ENCODE results near the gene CD5L. TPM values are rescaled to one million over a fixed set of nuclear protein-coding genes. Genes with fewer than 3 reads are reported as not detected.

CD5L gene
- total and polyA plus RNA-seq, 8 donors: 1.8 TPM; not detected in 7

GRCh38 chr1:157849229-157849875 lies 7.7 kb upstream of the CD5L start:
- DNase-seq: peak in 1 of 2 donors; percentile 4
- WGBS, 5 donors: 86 to 96% (median 88%) methylated on average over 2 of the region's 2 CpGs
- H3K4me1 ChIP-seq: no peaks in the 10 kb centered on the region
- TF ChIP-seq POLR2AphosphoS5 (IDR thresholded peaks at IDR 0.05) (no peak), EP300 (IDR thresholded peaks at IDR 0.05) (no peak), CTCF (IDR thresholded peaks at IDR 0.05) (no peak), POLR2A (IDR thresholded peaks at IDR 0.05) (no peak)
- no peak overlapping the region for H3K27ac ChIP-seq
- no peak overlapping the region for H3K4me3 ChIP-seq
- intact Hi-C loops (cut with DNase I; ENCODE audit: low total_unique reads): no loop called here
- H3K9me3 ChIP-seq: no peaks in the 10 kb centered on the region
- H3K36me3 ChIP-seq: no peaks in the 10 kb centered on the region
- H3K27me3 ChIP-seq: no peaks in the 10 kb centered on the region

GRCh38 chr1:157844089-157844830 lies 2.7 kb upstream of the CD5L start:
- intact Hi-C loops (cut with DNase I; ENCODE audit: low total_unique reads): no loop called here
- TF ChIP-seq EP300 (IDR thresholded peaks at IDR 0.05) (no peak), CTCF (IDR thresholded peaks at IDR 0.05) (no peak), POLR2AphosphoS5 (IDR thresholded peaks at IDR 0.05) (no peak), POLR2A (IDR thresholded peaks at IDR 0.05) (no peak)
- no peak for DNase-seq
- no peaks in the 10 kb centered on the region for H3K9me3 ChIP-seq
- H3K27me3 ChIP-seq: no peaks in the 10 kb centered on the region
- H3K36me3 ChIP-seq: no peaks in the 10 kb centered on the region
- WGBS, 5 donors: 70 to 88% (median 76%) methylated on average over 4 of the region's 4 CpGs
- no peak overlapping the region for H3K27ac ChIP-seq
- no peaks in the 10 kb centered on the region for H3K4me1 ChIP-seq
- H3K4me3 ChIP-seq: no peak overlapping the region

- Histone ChIP-seq H3K27ac (no peak overlapping the region), H3K4me1 (no peaks in the 10 kb centered on the region), H3K27me3 (no peaks in the 10 kb centered on the region), H3K36me3 (no peaks in the 10 kb centered on the region), H3K9me3 (no peaks in the 10 kb centered on the region), H3K4me3 (no peak overlapping the region)
- intact Hi-C loops (cut with DNase I; ENCODE audit: low total_unique reads): no loop called here
- TF ChIP-seq POLR2A (IDR thresholded peaks at IDR 0.05): no peak
- no peak for TF ChIP-seq EP300 (IDR thresholded peaks at IDR 0.05)
- TF ChIP-seq CTCF (IDR thresholded peaks at IDR 0.05): no peak
- TF ChIP-seq POLR2AphosphoS5 (IDR thresholded peaks at IDR 0.05): no peak
- 69 to 94% (median 82%) methylated on average over 1 of the region's 1 CpG for WGBS, 5 donors
- no peak for DNase-seq
Observed at GRCh38 chr1:157842939-157843338, 1.3 kb upstream of the CD5L start.

GRCh38 chr1:157838966-157839365 lies 2.6 kb downstream of the CD5L start:
- DNase-seq: no peak
- intact Hi-C loops (cut with DNase I; ENCODE audit: low total_unique reads): no loop called here

More at GRCh38 chr1:157838966-157839365, 2.6 kb downstream of the CD5L start:
- no peak overlapping the region for H3K4me3 ChIP-seq
- no peaks in the 10 kb centered on the region for H3K36me3 ChIP-seq
- H3K4me1 ChIP-seq: no peaks in the 10 kb centered on the region
- H3K27ac ChIP-seq: no peak overlapping the region
- no peaks in the 10 kb centered on the region for H3K9me3 ChIP-seq
- no peaks in the 10 kb centered on the region for H3K27me3 ChIP-seq
- TF ChIP-seq CTCF (IDR thresholded peaks at IDR 0.05): no peak
- no peak for TF ChIP-seq EP300 (IDR thresholded peaks at IDR 0.05)
- TF ChIP-seq POLR2A (IDR thresholded peaks at IDR 0.05): no peak
- TF ChIP-seq POLR2AphosphoS5 (IDR thresholded peaks at IDR 0.05): no peak
